Lung (tissue), 12 donors: Measurements from ENCODE around the gene ARL13B. TPM values are rescaled to one million over a fixed set of nuclear protein-coding genes. Genes with fewer than 3 reads are reported as not detected.
"Not testable (repeated sequence)": the region's sequence is repeated elsewhere in the genome, so short reads cannot be mapped to it uniquely, and the experiment has no call there.

Experiments
- ATAC-seq: fragments of 200-7000 bp; cut with Tn5 transposase; one replicate; pipeline ENCODE4 v1.9.1; 2020; ENCODE audit warnings: moderate number of reproducible peaks; ENCODE audit not compliant: insufficient read depth, low FRiP score
- DNase-seq, 3 donors: peaks; one replicate each; pipeline ENCODE4 v3.0.0-alpha.2; 2013 to 2017
- H3K27ac ChIP-seq, 2 donors: one replicate each; pipeline ENCODE4 v1.5.1; 2013; ENCODE audit warnings: mild to moderate bottlenecking in 2 of 2, moderate library complexity in 2 of 2, control low read depth in 1 of 2, inconsistent platforms in 1 of 2, low read depth in 1 of 2, low read length in 1 of 2
- H3K27me3 ChIP-seq, 3 donors: one replicate each; pipeline ENCODE4 v1.5.1; 2013; ENCODE audit warnings: low read length in 2 of 3; ENCODE audit not compliant: control insufficient read depth in 3 of 3, insufficient read depth in 3 of 3
- H3K36me3 ChIP-seq, 4 donors: one replicate each; pipeline ENCODE4 v1.5.1; 2013; ENCODE audit warnings: low read length in 4 of 4, mild to moderate bottlenecking in 1 of 4, moderate library complexity in 1 of 4; ENCODE audit not compliant: control insufficient read depth in 4 of 4, insufficient read depth in 4 of 4
- H3K4me1 ChIP-seq, 5 donors: one replicate each; pipeline ENCODE4 v1.5.1; 2013; ENCODE audit warnings: low read length in 5 of 5, mild to moderate bottlenecking in 2 of 5, moderate library complexity in 1 of 5; ENCODE audit not compliant: control insufficient read depth in 5 of 5, insufficient read depth in 5 of 5
- H3K4me3 ChIP-seq: one replicate; pipeline ENCODE4 v1.5.1; 2013; ENCODE audit warnings: mild to moderate bottlenecking, control low read depth, moderate library complexity
- H3K9ac ChIP-seq, 2 donors: one replicate each; pipeline ENCODE4 v1.5.1; 2013; ENCODE audit warnings: low read length in 2 of 2, control low read depth in 1 of 2; ENCODE audit not compliant: insufficient read depth in 1 of 2
- H3K9me3 ChIP-seq, 4 donors: one replicate each; pipeline ENCODE4 v1.5.1; 2013; ENCODE audit warnings: low read length in 3 of 4, mild to moderate bottlenecking in 1 of 4, moderate library complexity in 1 of 4; ENCODE audit not compliant: control insufficient read depth in 4 of 4, insufficient read depth in 3 of 4
- CTCF ChIP-seq: IDR thresholded peaks from 2 replicates; pipeline ENCODE4 v1.5.1; 2012; ENCODE audit warnings: mild to moderate bottlenecking; ENCODE audit errors: control extremely low read depth, extremely low read depth
- WGBS, 2 donors: extraction: QIAGEN DNeasy Blood & Tissue Kit; methylation state at CpG; one replicate each; pipeline ENCODE4 v1.1.7; 2013; 5-methylcytosine and 5-hydroxymethylcytosine counted together
- polyA plus RNA-seq, 2 donors: library from polyadenylated mRNA; stranded (reverse); fragments of 200-250 nt; gene quantifications; one replicate each; pipeline ENCODE4 v1.2.1, GENCODE V29; 2013
- total RNA-seq, 2 donors: library from RNA; depleted of rRNA in 1 of 2; stranded (reverse); fragments of >200 nt in 1 of 2; gene quantifications; one replicate each; pipeline ENCODE4 v1.2.1, GENCODE V29; 2014 to 2021
- donor health status: control.
- donor health status: control.
- donor health status: Bipolar disorder and iron deficiency.
- donor health status: healthy.
- donor health status: DM: yes; HTN: yes; CAD: no.

ARL13B gene
- total and polyA plus RNA-seq, 4 donors = 8.4 to 19.6 (median 13.2) TPM

- Histone ChIP-seq H3K27ac (no peak overlapping the region), H3K9ac (no peak overlapping the region), H3K36me3 (peaks cover 6 to 16% (median 9%) of the 10 kb centered on the region in 4 donors), H3K4me1 (peaks cover 0 to 6% (median 0%) of the 10 kb centered on the region in 5 donors), H3K27me3 (no peaks in the 10 kb centered on the region), H3K9me3 (no peaks in the 10 kb centered on the region), H3K4me3 (no peak overlapping the region)
- ATAC-seq (no peak), DNase-seq (no peak)
- TF ChIP-seq CTCF = no peak
- 92 to 97% methylated on average over 3 of the region's 3 CpGs for WGBS, 2 donors
Observed at GRCh38 chr3:94076055-94076454, 96.1 kb downstream of the ARL13B start.

- H3K4me1 ChIP-seq, ATAC-seq, H3K27ac ChIP-seq, H3K27me3 ChIP-seq, H3K9me3 ChIP-seq, H3K9ac ChIP-seq, DNase-seq, H3K4me3 ChIP-seq: not testable (repeated sequence)
- 76 to 81% methylated on average over 5 of the region's 5 CpGs for WGBS, 2 donors
- peaks cover 6 to 13% (median 9%) of the 10 kb centered on the region in 4 donors for H3K36me3 ChIP-seq
Observed at GRCh38 chr3:94080552-94080951, 100.6 kb downstream of the ARL13B start.

DNA sequence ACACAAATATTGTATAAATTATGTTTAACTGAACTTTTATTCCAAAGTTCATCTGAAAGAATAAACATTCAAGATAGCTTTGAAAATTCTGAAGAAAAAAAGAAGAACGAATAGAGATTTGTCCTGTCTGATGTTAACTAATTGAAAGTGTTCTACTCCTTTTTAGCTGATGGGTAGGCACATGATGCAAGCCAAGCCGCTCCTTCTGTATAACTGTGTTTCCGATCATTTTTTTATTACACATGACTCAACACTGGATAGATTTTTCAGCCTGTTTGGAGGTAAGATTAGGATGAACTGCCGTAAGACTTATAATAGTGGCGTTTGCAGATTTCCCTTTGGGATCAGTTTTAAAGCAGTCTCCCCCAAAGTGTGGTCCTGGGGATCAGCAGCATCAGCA, 101.9 kb downstream of the ARL13B start:
- peaks cover 0 to 6% (median 0%) of the 10 kb centered on the region in 5 donors for H3K4me1 ChIP-seq
- ATAC-seq (no peak), DNase-seq (no peak)
- TF ChIP-seq CTCF = no peak
- H3K27me3 ChIP-seq = no peaks in the 10 kb centered on the region
- H3K27ac ChIP-seq = no peak overlapping the region
- H3K9ac ChIP-seq = no peak overlapping the region
- 96 to 97% methylated on average over 5 of the region's 5 CpGs for WGBS, 2 donors
- H3K36me3 ChIP-seq = peaks cover 2 to 10% (median 7%) of the 10 kb centered on the region in 4 donors
- no peaks in the 10 kb centered on the region for H3K9me3 ChIP-seq
- H3K4me3 ChIP-seq = no peak overlapping the region

GRCh38 chr3:94082391-94082937, 102.5 kb downstream of the ARL13B start:
- peaks cover 0 to 6% (median 0%) of the 10 kb centered on the region in 5 donors for H3K4me1 ChIP-seq
- H3K4me3 ChIP-seq = no peak overlapping the region
- DNase-seq = no peak
- H3K9ac ChIP-seq = no peak overlapping the region
- H3K27me3 ChIP-seq = no peaks in the 10 kb centered on the region
- H3K27ac ChIP-seq = no peak overlapping the region
- H3K9me3 ChIP-seq = no peaks in the 10 kb centered on the region
- WGBS, 2 donors = 90 to 95% methylated on average over 8 of the region's 8 CpGs
- peaks cover 0 to 10% (median 7%) of the 10 kb centered on the region in 4 donors for H3K36me3 ChIP-seq
- TF ChIP-seq CTCF = no peak
- ATAC-seq = no peak
